Measurements from ENCODE around the gene AHSG. TPM values are rescaled to one million over a fixed set of nuclear protein-coding genes. Genes with fewer than 3 reads are reported as not detected.

AHSG gene
- total RNA-seq, 1 donor from 2014 or later: 0.53 TPM

GRCh38 chr3:186608624-186609215, 4.1 kb upstream of the AHSG start:
- intact Hi-C loops (cut with DNase I): no loop called here
- Histone ChIP-seq H3K4me1 (peaks cover 0 to 3% of the 10 kb centered on the region in 2 donors), H3K9me3 (no peaks in the 10 kb centered on the region), H3K36me3 (no peaks in the 10 kb centered on the region), H3K27me3 (no peaks in the 10 kb centered on the region), H3K4me3 (no peak overlapping the region), H3K27ac (no peak overlapping the region)
- DNase-seq (ENCODE audit: low spot score in 2 of 2): no peak
- TF ChIP-seq, protein P1, sequence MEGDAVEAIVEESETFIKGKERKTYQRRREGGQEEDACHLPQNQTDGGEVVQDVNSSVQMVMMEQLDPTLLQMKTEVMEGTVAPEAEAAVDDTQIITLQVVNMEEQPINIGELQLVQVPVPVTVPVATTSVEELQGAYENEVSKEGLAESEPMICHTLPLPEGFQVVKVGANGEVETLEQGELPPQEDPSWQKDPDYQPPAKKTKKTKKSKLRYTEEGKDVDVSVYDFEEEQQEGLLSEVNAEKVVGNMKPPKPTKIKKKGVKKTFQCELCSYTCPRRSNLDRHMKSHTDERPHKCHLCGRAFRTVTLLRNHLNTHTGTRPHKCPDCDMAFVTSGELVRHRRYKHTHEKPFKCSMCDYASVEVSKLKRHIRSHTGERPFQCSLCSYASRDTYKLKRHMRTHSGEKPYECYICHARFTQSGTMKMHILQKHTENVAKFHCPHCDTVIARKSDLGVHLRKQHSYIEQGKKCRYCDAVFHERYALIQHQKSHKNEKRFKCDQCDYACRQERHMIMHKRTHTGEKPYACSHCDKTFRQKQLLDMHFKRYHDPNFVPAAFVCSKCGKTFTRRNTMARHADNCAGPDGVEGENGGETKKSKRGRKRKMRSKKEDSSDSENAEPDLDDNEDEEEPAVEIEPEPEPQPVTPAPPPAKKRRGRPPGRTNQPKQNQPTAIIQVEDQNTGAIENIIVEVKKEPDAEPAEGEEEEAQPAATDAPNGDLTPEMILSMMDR (IDR thresholded peaks at IDR 0.05): no peak

- Histone ChIP-seq H3K4me1 (peaks cover 0 to 3% of the 10 kb centered on the region in 2 donors), H3K9me3 (no peaks in the 10 kb centered on the region), H3K4me3 (no peak overlapping the region), H3K27ac (no peak overlapping the region), H3K27me3 (no peaks in the 10 kb centered on the region), H3K36me3 (no peaks in the 10 kb centered on the region)
- TF ChIP-seq, protein P1 (IDR thresholded peaks at IDR 0.05): no peak
- intact Hi-C loops (cut with DNase I): no loop called here
- no peak for DNase-seq (ENCODE audit: low spot score in 2 of 2)
Measured at GRCh38 chr3:186609247-186609868, 3.5 kb upstream of the AHSG start.

- no peak overlapping the region for H3K4me3 ChIP-seq
- H3K9me3 ChIP-seq: no peaks in the 10 kb centered on the region
- H3K4me1 ChIP-seq: peaks cover 2 to 7% of the 10 kb centered on the region in 2 donors
- H3K27me3 ChIP-seq: no peaks in the 10 kb centered on the region
- H3K36me3 ChIP-seq: no peaks in the 10 kb centered on the region
- H3K27ac ChIP-seq: no peak overlapping the region
- intact Hi-C loops (cut with DNase I): loop anchor here (10.0 kb wide), 1 partner anchor 323 kb away; the partner anchor contains the start of gene ST6GAL1
- no peak for DNase-seq (ENCODE audit: low spot score in 2 of 2)
- TF ChIP-seq, protein P1 (IDR thresholded peaks at IDR 0.05): no peak
Measured at GRCh38 chr3:186612065-186612464, 795 bp upstream of the AHSG start.

GRCh38 chr3:186613637-186614265, 891 bp downstream of the AHSG start:
- Histone ChIP-seq H3K9me3 (no peaks in the 10 kb centered on the region), H3K4me1 (peaks cover 2 to 4% of the 10 kb centered on the region in 2 donors), H3K27me3 (no peaks in the 10 kb centered on the region), H3K4me3 (no peak overlapping the region), H3K27ac (no peak overlapping the region), H3K36me3 (no peaks in the 10 kb centered on the region)
- TF ChIP-seq, protein P1 (IDR thresholded peaks at IDR 0.05): no peak
- intact Hi-C loops (cut with DNase I): loop anchor here (2.0 to 10.0 kb wide), 2 partner anchors 171 to 321 kb away; partner anchors contain the start of gene ST6GAL1
- DNase-seq (ENCODE audit: low spot score in 2 of 2): no peak

GRCh38 chr3:186614266-186614596, 1.4 kb downstream of the AHSG start:
- no peak overlapping the region for H3K27ac ChIP-seq
- TF ChIP-seq, protein P1 (IDR thresholded peaks at IDR 0.05): no peak
- no peaks in the 10 kb centered on the region for H3K9me3 ChIP-seq
- H3K36me3 ChIP-seq: no peaks in the 10 kb centered on the region
- H3K27me3 ChIP-seq: no peaks in the 10 kb centered on the region
- no peak for DNase-seq (ENCODE audit: low spot score in 2 of 2)
- intact Hi-C loops (cut with DNase I): loop anchor here (2.0 to 10.0 kb wide), 2 partner anchors 171 to 321 kb away; partner anchors contain the start of gene ST6GAL1
- H3K4me1 ChIP-seq: peaks cover 2 to 4% of the 10 kb centered on the region in 2 donors
- H3K4me3 ChIP-seq: no peak overlapping the region
